GM21423 (cell line): ENCODE results near the gene PLK4.

ENCODE experiments used
- ATAC-seq: cut with Tn5 transposase; IDR thresholded peaks from one replicate; pipeline ENCODE4 v1.9.1; 2021; ENCODE audit warnings: mild to moderate bottlenecking, moderate library complexity; ENCODE audit not compliant: unreplicated experiment

Gene PLK4

DNA sequence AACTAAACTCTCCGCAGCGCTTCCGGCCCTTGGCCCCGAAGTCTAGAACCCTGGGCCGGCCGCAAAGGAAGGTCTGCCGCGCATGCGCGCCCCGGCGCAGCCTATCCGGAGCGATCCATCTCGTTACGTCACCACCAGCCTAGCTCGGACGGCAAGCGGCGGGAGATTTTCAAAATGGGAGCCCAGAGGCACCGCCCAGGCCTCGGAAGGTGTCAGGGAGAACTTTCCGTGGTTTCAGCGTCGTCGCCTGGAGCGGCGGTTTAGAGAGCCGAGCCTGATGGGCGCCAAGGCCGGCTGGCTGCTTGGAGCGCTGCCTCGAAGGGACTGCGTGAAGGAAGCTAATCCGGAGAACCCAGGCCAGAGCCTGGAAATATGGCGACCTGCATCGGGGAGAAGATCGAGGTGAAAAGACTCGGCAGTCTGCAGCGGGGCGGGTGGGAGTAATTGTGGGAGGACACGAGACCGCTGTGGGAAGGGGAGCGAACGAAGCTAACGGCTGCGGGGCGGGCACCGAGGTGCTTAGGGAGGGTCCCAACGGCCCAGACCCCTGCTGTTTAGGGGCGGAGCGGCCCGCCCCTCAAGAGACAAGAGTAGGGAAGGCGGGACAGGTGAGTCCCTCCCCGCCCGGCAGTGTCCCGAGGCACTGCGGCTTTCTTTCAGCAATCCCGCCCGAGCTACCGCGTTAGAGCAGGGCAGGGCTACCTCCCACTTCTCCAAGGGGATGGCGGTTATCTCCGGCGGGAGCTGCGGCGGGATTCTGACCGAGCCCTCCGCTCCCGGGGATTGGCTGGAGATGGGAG lies at the start of gene PLK4:
Gene PLK4, plus strand, starts transcription at position 131 of the 800 bp plus-strand sequence. Its CDS starts 242 bp downstream, at position 373.
- peak; percentile 93 for ATAC-seq

DNA sequence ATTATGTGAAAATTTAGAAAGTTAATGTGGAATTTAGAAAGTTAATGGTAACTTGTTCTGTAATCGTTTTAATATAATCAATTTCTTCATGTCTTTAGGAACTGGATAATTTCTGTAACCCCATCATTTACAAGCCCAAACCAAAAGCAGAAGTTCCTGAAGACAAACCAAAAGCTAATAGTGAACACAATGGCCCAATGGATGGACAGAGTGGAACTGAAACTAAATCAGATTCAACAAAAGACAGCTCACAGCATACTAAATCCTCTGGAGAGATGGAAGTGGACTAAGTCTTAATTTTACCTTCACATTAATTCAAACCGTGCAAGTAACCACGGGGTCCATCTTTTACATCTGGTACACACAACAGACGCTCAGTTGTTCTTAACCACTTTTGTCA lies 48.1 kb upstream of the PLK4 start:
- peak; percentile 69 for ATAC-seq

DNA sequence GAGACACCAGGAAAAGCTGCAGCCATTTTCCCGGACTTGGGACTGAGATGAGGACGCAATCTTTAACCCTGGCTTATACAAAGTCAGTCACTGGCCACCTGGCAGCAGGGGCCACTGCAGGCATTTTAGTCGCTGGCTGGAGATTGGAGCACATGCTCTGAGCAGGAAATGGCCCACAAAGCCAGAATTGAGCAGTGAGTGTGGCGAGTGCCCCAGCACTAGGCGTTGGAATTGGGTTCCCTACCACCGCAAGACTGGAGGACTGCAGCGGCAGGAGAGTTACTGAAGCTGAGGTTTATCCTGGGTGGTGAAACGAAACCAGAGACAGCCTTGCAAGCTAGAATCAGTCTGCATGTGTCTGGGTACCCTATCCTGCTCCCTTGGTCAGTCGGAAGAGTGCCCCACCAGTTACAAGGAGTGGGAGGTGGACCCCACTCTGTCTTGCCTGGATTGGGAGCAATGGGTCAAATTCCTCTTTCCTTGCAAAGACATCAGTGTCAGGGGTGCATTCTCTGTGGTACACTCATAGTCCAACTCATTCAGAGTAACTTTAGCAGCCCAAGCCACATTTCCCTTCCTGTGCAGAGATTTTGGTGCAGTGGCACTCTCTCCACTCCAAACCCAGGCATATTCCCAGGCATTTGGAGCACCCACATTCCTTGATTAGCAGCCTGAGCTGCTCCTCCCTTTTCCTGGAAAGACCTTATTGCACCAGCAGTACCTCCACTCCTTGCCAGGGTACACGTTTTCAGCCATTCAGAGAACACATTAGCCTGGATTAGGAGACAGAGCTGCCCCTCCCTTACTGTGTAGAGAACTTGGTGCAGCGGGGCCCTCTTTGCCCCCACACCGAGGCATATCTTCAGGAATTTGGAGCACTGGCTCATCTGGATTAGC lies 36.7 kb upstream of the PLK4 start:
- no peak for ATAC-seq

GRCh38 chr4:127844601-127845116 lies 36.0 kb upstream of the PLK4 start:
- no peak for ATAC-seq

DNA sequence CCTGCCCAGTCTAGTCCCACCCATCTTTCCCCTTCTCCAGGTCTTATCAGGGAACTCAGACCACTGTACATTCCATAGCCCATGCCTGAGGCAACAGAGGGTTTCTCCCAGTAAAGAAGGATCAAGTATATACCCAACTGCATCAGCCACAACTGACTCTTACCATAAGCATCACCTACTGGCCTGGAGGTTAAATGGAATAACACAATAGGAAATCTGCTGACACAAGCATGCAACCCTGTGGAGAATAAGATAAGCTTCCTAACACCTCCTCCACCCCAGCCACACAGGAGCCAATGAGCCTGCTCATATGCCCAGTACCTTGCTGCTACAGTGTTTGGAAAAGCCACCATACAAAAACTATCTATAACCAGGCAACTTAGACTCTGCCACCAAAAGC lies 34.6 kb upstream of the PLK4 start:
- ATAC-seq, result no peak

GRCh38 chr4:127846765-127847164 lies 33.9 kb upstream of the PLK4 start:
- no peak for ATAC-seq

- ATAC-seq, result no peak
Measured at GRCh38 chr4:127849505-127850234, 31.0 kb upstream of the PLK4 start.

DNA sequence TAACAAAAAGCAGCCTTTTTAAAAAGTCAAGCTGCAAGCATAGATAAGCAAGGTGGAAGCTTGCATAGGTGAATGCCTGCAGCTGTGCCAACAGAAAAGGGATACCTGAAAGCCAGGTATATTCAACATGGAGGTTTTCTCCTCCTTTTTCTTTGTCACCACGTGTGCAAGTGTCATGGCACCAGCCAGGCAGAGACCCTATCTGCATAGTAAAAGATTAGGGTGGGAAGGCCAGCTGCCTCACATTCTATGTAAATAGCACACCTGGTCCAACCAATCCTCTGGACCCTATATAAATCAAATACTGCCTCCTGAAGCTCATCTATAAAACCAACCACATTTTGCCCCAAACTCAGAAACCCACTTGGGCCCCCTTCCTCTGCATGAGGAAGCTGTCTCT lies 28.0 kb upstream of the PLK4 start:
- no peak for ATAC-seq

GRCh38 chr4:127856196-127856812 lies 24.4 kb upstream of the PLK4 start:
- ATAC-seq, result peak; percentile 7

GRCh38 chr4:127856813-127857447 lies 23.8 kb upstream of the PLK4 start:
- peak; percentile 79 for ATAC-seq

GRCh38 chr4:127857641-127858040 lies 23.1 kb upstream of the PLK4 start:
- no peak for ATAC-seq

DNA sequence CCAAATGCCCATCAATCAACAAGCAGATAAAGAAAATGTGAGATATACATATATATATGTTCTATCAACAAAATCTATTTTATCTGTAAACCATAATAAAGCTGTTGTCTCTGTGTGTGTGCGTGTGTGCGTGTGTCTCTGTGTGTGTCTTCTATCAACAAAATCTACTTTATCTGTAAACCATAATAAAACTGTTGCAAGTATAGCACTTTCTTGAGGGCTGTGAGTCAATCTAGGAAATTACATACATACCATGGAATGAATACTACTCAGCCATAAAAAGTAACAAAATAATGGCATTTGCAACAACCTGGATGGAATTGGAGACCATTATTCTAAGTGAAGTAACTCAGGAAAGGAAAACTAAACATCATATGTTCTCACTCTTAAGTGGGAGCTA lies 12.5 kb upstream of the PLK4 start:
- no peak for ATAC-seq

- no peak for ATAC-seq
Measured at GRCh38 chr4:127870281-127870680, 10.4 kb upstream of the PLK4 start.

GRCh38 chr4:127870688-127871087 lies 10.0 kb upstream of the PLK4 start:
- ATAC-seq, result no peak

GRCh38 chr4:127875791-127876190 lies 4.9 kb upstream of the PLK4 start:
- no peak for ATAC-seq

DNA sequence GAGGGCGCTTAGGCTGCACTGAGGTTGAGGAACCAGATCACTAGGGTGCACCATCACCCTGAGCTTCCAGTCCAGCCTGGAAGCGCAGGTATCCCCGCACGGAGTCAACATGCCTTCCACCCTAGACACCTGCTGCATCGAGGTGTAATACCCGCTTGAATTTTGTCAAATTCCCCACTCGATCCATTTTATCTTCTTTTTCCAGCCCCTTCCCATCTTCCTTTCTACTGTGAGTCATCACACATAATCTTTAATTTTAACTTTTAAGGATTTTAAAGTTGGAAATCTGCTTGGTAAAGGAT lies 821 bp downstream of the PLK4 start:
- peak; percentile 35 for ATAC-seq

DNA sequence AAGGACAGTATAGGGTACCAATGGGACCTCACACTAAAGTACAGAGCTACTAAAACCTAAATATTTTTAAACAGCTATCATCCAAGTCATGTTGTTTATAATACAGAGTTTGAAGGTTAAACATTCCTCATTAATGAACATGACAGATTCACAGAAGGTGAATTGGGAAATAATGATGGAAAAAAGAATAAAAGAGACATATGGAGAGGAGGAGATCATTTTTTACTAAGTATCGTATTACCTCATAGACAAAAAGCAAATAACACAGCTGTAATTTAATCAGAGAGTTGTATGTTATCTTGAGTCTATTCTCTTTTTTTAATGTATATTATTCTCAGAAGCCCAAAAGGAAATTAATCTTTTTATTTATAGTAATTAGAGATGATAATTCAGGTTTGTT lies 7.9 kb downstream of the PLK4 start:
- no peak for ATAC-seq

DNA sequence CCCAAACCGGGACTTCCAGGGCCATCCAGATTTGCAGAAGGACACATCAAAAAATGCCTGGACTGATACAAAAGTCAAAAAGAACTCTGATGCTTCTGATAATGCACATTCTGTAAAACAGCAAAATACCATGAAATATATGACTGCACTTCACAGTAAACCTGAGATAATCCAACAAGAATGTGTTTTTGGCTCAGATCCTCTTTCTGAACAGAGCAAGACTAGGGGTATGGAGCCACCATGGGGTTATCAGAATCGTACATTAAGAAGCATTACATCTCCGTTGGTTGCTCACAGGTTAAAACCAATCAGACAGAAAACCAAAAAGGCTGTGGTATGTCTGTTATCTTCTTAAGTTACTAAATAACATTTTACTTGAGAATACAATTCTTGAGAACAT lies 9.2 kb downstream of the PLK4 start:
- no peak for ATAC-seq

- no peak for ATAC-seq
Measured at GRCh38 chr4:127896069-127896468, 15.4 kb downstream of the PLK4 start.

GRCh38 chr4:127896528-127896927 lies 15.8 kb downstream of the PLK4 start:
- ATAC-seq, result no peak
